ENCODE data around the gene CRYBA4.
A peak's percentile ranks its signal among the peaks of the same experiment; 100 is the strongest.

CRYBA4 gene

DNA sequence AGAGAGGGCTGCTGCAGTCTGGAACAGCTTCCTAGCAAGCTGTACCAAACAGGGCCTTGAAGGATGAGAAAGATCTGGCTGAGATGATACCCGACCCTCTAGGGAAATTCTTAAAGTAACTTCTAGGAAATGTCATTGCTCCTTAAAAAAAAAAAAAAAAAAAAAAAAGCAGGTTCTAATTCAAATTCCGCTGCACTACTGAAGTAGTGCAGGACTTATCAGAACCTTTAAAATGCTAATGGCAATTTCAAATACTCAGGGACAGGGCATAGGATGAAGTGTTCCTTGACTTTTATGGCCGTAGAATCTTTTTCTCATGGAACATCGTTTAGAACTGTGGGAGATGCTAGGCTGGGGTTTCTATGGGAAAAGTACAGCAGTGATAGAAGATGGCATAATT, 48.7 kb downstream of the CRYBA4 start:
- H3K4me1 ChIP-seq (ENCODE audit: low read length) = peaks cover 38% of the 10 kb centered on the region
- H3K4me3 ChIP-seq (ENCODE audit: low read length) = no peak overlapping the region
- no peaks in the 10 kb centered on the region for H3K27me3 ChIP-seq (ENCODE audit: low read depth, low read length)
- no peak overlapping the region for H2AFZ ChIP-seq (ENCODE audit: low read depth, low read length)
- TF ChIP-seq EZH2phosphoT487 (IDR thresholded peaks at IDR 0.05; ENCODE audit: low read depth) = no peak
- TF ChIP-seq, protein P1, sequence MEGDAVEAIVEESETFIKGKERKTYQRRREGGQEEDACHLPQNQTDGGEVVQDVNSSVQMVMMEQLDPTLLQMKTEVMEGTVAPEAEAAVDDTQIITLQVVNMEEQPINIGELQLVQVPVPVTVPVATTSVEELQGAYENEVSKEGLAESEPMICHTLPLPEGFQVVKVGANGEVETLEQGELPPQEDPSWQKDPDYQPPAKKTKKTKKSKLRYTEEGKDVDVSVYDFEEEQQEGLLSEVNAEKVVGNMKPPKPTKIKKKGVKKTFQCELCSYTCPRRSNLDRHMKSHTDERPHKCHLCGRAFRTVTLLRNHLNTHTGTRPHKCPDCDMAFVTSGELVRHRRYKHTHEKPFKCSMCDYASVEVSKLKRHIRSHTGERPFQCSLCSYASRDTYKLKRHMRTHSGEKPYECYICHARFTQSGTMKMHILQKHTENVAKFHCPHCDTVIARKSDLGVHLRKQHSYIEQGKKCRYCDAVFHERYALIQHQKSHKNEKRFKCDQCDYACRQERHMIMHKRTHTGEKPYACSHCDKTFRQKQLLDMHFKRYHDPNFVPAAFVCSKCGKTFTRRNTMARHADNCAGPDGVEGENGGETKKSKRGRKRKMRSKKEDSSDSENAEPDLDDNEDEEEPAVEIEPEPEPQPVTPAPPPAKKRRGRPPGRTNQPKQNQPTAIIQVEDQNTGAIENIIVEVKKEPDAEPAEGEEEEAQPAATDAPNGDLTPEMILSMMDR (IDR thresholded peaks at IDR 0.05; ENCODE audit: low read depth, low read length) = no peak
- no peak overlapping the region for H3K27ac ChIP-seq (ENCODE audit: low read length)
- no peak overlapping the region for H3K9ac ChIP-seq (ENCODE audit: low read length)
- H3K4me2 ChIP-seq (ENCODE audit: low read length) = no peak overlapping the region
- H3K36me3 ChIP-seq (replicated peaks; ENCODE audit: low read depth, low read length) = no peaks in the 10 kb centered on the region
- peaks cover 24% of the 10 kb centered on the region for H3K79me2 ChIP-seq (ENCODE audit: low read length)
- H3K9me3 ChIP-seq (ENCODE audit: insufficient read depth, low read length) = no peaks in the 10 kb centered on the region
- no peaks in the 10 kb centered on the region for H4K20me1 ChIP-seq (ENCODE audit: insufficient read depth, low read length)

DNA sequence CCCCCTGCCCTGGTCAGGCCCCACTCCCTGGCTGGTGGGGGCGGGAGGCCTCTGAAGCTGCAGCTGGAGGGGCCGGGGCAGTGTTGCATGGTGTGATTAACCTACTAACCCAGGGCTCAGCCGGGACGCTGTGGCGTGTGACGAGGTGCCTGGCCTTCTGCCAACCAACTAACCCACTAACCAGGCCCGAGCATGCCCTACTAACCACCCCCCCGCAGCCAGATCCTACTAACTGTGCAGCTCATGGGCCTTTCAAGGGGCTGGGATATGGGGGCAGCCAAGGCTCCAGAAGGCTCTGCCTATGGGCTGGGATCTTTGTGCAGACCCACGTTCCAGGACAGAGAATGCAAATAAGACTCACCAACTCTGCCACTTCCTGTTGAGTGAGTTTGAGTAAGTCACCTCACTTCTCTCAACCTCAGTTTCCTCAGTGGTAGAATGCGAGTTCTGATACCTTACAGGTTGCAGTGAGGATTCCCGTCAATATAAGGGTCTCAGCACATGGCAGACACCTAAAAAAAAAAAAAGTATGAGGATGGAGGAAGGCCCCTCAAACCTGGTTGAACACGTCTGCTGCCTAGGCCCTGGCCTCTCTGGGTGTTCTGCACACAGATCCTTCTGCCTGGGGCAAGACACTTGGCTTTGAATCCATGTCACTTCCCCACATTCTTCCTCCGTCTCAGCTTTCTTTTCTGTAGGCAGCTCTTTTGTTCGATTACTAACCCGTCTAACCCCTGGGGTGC, 49.7 kb downstream of the CRYBA4 start:
- Histone ChIP-seq H4K20me1 (ENCODE audit: insufficient read depth, low read length) (no peaks in the 10 kb centered on the region), H3K27me3 (ENCODE audit: low read depth, low read length) (no peaks in the 10 kb centered on the region), H2AFZ (ENCODE audit: low read depth, low read length) (peak overlapping the region; percentile 93), H3K4me2 (ENCODE audit: low read length) (peak overlapping the region; percentile 91), H3K9ac (ENCODE audit: low read length) (peak overlapping the region; percentile 7; the same call in 1 of the 2 replicates), H3K4me1 (ENCODE audit: low read length) (peaks cover 38% of the 10 kb centered on the region), H3K27ac (ENCODE audit: low read length) (peak overlapping the region; percentile 93), H3K9me3 (ENCODE audit: insufficient read depth, low read length) (no peaks in the 10 kb centered on the region), H3K36me3 (replicated peaks; ENCODE audit: low read depth, low read length) (no peaks in the 10 kb centered on the region), H3K79me2 (ENCODE audit: low read length) (peaks cover 30% of the 10 kb centered on the region), H3K4me3 (ENCODE audit: low read length) (peak overlapping the region; percentile 94; the same call in 1 of the 2 replicates)
- no peak for TF ChIP-seq EZH2phosphoT487 (IDR thresholded peaks at IDR 0.05; ENCODE audit: low read depth)
- TF ChIP-seq, protein P1 (IDR thresholded peaks at IDR 0.05; ENCODE audit: low read depth, low read length) = no peak

DNA sequence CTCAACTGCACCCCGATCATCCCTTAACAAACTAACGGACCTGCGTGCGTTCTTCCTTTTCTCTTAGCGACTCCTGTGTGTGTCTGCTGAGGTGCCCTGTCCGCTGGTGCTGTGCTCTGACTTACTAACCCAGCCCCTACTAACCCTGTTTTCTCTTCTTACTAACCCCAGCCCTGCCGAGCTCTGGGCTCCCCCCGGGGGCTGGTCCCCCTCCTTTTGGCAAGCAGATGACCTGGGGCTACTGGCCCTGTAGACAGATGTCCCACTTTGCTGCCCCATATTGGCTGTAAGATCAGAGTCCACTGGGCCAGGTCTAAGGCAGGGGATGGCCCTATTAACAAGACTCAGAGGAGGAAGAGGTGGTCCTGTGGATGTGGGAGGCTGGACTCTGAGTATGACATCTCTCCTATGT, 50.3 kb downstream of the CRYBA4 start:
- Histone ChIP-seq H3K9ac (ENCODE audit: low read length) (peak overlapping the region; percentile 97; the same call in 1 of the 2 replicates), H3K9me3 (ENCODE audit: insufficient read depth, low read length) (no peaks in the 10 kb centered on the region), H3K4me3 (ENCODE audit: low read length) (peak overlapping the region; percentile 94), H3K36me3 (replicated peaks; ENCODE audit: low read depth, low read length) (no peaks in the 10 kb centered on the region), H3K4me2 (ENCODE audit: low read length) (peak overlapping the region; percentile 91), H3K27ac (ENCODE audit: low read length) (peak overlapping the region; percentile 93), H3K79me2 (ENCODE audit: low read length) (peaks cover 30% of the 10 kb centered on the region), H3K4me1 (ENCODE audit: low read length) (peaks cover 38% of the 10 kb centered on the region), H2AFZ (ENCODE audit: low read depth, low read length) (peak overlapping the region; percentile 93), H3K27me3 (ENCODE audit: low read depth, low read length) (no peaks in the 10 kb centered on the region), H4K20me1 (ENCODE audit: insufficient read depth, low read length) (no peaks in the 10 kb centered on the region)
- TF ChIP-seq EZH2phosphoT487 (IDR thresholded peaks at IDR 0.05; ENCODE audit: low read depth) = no peak
- TF ChIP-seq, protein P1 (IDR thresholded peaks at IDR 0.05; ENCODE audit: low read depth, low read length) = no peak

DNA sequence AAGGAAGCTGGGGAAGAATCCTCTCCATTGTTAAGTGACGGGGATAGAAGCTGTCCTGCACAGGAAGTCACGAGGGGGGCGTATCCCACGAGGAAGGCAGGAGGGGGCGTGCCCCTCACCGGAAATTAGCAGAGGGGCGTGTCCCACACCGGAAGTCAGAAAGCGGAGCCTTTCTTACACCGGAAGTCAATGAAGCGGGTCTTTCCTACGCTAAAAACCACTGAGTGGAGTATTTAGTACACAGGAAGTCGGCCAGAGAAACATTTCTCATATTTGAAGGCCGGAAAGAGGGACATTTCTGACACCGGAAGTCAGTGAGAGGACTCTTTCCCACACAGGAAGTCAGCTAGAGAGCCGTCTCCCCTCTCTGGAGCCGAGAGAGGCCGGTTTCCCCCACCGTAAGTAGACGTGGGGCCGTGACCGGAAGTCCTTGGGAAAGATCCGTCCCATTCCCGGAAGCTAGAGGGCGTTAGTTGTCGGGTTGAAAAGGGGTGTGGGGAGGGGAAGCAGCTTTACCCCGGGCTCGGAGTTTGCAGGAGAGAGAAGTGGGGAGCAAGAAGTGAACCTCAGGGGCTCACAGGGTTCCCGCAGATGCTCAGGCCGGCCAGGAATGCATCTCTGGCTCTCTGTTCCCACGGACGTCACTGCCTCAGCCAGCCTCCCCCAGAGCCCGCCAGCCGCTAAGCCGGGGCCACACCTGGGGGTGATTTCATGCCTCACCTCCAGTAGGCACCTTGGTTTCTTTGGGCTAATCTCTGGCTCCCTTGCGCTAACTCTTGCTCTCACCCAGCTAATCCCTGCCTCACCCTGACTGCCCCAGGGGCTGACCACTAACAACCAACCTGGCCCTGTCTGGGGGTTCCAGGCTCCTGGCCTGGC, 51.1 kb downstream of the CRYBA4 start:
- Histone ChIP-seq H2AFZ (ENCODE audit: low read depth, low read length) (peak overlapping the region; percentile 93), H3K9ac (ENCODE audit: low read length) (peak overlapping the region; percentile 97), H3K27me3 (ENCODE audit: low read depth, low read length) (no peaks in the 10 kb centered on the region), H3K27ac (ENCODE audit: low read length) (peak overlapping the region; percentile 93), H3K36me3 (replicated peaks; ENCODE audit: low read depth, low read length) (no peaks in the 10 kb centered on the region), H3K4me3 (ENCODE audit: low read length) (peak overlapping the region; percentile 94), H3K4me2 (ENCODE audit: low read length) (peak overlapping the region; percentile 91), H3K9me3 (ENCODE audit: insufficient read depth, low read length) (no peaks in the 10 kb centered on the region), H3K4me1 (ENCODE audit: low read length) (peaks cover 38% of the 10 kb centered on the region), H3K79me2 (ENCODE audit: low read length) (peaks cover 30% of the 10 kb centered on the region), H4K20me1 (ENCODE audit: insufficient read depth, low read length) (no peaks in the 10 kb centered on the region)
- TF ChIP-seq EZH2phosphoT487 (IDR thresholded peaks at IDR 0.05; ENCODE audit: low read depth) = no peak
- TF ChIP-seq, protein P1 (IDR thresholded peaks at IDR 0.05; ENCODE audit: low read depth, low read length) = peak; percentile 58

All from OCI-LY3 (cell line).